Left renal pelvis (tissue), 4 donors: ENCODE data around the gene EIF4E2. TPM values are rescaled to one million over a fixed set of nuclear protein-coding genes. Genes with fewer than 3 reads are reported as not detected.
"Not testable (repeated sequence)": the region's sequence is repeated elsewhere in the genome, so short reads cannot be mapped to it uniquely, and the experiment has no call there.

Experiments
- DNase-seq, 4 donors: peaks; one replicate each; pipeline ENCODE4 v3.0.0-alpha.2; 2013; ENCODE audit warnings: low read depth in 4 of 4, low spot score in 3 of 4
- polyA plus RNA-seq, 4 donors: library from polyadenylated mRNA; unstranded; fragments of 120-200 nt; gene quantifications; one replicate each; pipeline ENCODE4 v1.2.1, GENCODE V29; 2013; ENCODE audit not compliant: insufficient read length in 4 of 4

EIF4E2 gene
- polyA plus RNA-seq, 4 donors = 96.4 to 110 (median 102) TPM

DNA sequence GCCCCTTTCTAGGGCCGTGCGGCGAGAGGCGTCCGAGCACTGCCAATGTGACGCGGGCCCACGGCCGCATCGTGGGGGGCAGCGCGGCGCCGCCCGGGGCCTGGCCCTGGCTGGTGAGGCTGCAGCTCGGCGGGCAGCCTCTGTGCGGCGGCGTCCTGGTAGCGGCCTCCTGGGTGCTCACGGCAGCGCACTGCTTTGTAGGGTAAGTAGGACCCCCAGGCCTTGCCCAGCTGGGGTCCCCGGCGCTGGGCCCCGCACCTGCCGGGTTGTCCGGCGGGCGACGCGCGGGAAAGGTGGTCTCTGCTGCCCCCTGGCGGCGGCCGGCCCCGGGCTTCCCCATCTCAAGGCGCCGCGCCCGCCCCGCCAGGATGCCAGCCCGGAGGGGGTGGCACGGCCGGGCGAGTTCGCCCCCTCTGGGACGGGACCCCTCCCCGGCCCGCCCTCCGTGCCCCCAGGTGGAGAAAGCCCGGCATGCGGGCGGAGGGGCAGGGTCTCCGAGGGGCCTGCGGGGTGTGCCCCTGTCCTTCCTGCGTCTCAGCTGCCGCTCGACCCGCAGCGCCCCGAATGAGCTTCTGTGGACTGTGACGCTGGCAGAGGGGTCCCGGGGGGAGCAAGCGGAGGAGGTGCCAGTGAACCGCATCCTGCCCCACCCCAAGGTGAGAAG lies 28.4 kb upstream of the EIF4E2 start:
- no peak for DNase-seq

DNA sequence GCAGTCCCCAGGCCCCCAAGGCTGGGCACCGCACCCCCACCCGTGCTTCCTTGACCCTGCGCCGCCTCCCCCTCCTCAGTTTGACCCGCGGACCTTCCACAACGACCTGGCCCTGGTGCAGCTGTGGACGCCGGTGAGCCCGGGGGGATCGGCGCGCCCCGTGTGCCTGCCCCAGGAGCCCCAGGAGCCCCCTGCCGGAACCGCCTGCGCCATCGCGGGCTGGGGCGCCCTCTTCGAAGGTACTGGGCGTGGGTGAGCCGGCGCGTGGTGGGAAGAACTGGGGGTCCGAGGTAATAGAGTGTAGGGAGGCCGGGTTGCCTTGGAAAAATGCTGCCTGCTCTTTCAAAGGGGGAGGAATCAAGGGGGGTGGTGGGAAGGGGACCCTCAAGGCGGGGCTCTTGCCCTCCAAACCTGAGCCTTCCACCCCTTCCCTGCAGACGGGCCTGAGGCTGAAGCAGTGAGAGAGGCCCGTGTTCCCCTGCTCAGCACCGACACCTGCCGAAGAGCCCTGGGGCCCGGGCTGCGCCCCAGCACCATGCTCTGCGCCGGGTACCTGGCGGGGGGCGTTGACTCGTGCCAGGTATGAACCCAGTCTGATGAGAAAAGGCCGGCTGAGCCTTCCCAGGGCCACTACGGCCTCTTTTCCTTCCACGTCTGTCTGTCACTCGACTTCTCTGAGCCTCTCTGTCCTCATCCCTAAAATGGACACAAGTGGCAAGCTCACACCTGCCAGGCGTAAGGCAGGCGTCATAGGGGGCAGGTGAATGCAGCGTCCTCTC lies 27.7 kb upstream of the EIF4E2 start:
- no peak for DNase-seq

DNA sequence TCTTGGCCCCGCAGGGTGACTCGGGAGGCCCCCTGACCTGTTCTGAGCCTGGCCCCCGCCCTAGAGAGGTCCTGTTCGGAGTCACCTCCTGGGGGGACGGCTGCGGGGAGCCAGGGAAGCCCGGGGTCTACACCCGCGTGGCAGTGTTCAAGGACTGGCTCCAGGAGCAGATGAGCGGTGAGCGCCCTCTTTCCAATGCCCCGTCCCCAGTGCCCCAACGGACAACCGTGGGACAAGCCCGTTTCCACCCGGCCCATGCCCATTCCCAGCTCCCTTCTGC lies 27.1 kb upstream of the EIF4E2 start:
- DNase-seq = no peak

DNA sequence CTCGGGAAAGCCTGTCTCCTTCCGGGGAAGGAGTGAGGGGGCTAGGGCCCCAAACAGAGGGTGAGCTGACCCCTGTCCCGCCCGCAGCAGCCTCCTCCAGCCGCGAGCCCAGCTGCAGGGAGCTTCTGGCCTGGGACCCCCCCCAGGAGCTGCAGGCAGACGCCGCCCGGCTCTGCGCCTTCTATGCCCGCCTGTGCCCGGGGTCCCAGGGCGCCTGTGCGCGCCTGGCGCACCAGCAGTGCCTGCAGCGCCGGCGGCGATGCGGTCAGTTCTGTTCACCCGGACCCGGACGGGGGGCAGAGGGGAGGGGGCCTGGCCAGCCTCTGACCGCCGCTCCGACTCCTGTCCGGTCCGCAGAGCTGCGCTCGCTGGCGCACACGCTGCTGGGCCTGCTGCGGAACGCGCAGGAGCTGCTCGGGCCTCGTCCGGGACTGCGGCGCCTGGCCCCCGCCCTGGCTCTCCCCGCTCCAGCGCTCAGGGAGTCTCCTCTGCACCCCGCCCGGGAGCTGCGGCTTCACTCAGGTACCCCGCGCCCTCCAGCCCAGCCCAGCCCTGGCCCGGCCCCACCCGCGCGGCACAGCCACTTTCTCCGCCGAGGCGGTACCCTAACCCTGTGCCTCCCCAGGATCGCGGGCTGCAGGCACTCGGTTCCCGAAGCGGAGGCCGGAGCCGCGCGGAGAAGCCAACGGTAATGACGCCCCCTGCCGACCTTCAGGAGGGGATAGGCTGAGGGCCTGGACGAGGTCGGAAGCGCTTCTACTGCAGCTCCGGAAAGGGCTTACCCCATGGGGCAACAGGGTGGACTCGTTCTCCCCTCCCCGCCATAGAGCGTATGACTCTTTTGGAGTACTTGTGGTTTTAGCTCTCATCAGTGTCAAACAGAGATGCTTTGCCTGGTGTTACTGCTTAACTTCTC lies 26.5 kb upstream of the EIF4E2 start:
- DNase-seq = no peak

DNA sequence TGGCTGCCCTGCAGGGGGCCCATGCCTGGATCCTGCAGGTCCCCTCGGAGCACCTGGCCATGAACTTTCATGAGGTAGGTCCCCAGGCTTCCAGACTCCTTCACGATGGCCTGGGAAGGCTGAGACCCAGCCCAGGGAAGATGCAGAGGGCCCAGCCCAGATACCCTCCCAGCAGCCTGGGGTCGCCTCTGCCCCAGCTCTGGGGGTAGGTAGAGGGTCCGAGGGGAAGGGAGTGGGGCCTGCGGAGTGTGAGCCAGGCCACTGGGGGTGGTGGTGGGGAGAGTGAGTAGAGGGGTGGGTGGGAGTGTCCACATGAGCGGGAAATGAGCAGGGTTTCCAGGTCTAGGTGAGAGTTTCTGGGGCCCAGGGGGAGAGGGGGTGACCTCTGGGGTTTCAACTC lies 25.7 kb upstream of the EIF4E2 start:
- DNase-seq = no peak

DNA sequence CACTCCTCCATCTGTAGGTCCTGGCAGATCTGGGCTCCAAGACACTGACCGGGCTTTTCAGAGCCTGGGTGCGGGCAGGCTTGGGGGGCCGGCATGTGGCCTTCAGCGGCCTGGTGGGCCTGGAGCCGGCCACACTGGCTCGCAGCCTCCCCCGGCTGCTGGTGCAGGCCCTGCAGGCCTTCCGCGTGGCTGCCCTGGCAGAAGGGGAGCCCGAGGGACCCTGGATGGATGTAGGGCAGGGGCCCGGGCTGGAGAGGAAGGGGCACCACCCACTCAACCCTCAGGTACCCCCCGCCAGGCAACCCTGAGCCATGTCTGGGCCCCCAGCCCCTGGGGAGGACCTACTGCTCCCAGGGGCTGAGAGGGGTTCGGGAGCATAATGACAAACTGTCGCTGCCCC lies 25.3 kb upstream of the EIF4E2 start:
- no peak for DNase-seq

DNA sequence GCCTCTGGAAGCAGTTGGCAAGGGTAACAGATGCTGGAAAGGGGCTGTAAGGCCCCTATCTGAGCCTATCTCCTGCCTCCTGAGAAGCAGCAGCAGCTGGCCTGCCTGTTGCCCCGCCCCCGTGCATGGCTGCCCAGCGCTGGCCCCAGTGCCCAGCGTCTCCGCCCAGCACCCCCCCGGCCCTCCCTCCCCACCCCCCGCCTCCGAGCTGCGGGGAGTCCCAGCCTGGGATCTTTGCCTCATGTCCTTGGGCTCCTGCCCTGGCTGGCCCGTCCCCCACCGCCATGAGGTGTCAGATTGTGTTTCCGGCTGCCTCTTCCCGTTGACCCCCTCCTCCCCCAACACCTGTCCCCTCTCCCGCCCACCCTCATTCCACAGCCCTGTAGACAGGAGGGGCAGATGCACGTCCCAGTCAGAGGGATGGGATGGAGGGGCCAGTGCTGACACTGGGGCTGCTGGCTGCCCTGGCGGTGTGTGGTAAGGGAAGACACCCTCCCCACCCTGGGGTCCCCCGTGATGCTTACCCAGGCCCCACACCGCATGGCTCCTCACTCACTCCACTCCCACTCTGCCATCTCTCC lies 24.6 kb upstream of the EIF4E2 start, which contains the start of gene CHRND:
TSS of gene CHRND (plus strand) at position 370 of the 581 bp plus-strand sequence. CDS start at position 426, 56 bp downstream.
- DNase-seq = no peak

DNA sequence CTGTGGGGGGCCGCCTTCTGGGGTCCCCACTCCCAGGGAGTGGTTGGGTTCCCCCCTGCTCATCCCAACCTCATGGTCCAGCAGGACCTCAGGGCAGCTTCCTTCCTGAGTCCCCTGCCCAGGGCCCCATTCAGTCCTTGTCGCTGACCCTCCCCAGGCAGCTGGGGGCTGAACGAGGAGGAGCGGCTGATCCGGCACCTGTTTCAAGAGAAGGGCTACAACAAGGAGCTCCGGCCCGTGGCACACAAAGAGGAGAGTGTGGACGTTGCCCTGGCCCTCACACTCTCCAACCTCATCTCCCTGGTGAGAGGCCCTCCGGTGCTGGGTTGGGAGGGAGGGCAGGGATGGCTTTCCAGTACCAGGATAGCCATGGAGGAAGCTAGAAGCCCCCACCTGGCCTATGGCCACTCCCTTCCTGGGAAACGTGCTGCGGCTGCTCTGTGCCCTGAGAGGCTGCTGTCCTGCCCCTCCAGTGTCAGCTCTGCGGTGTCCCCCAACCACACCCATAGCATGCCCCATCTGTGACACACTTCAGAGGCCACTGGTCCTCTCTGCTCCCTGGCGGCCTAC lies 24.0 kb upstream of the EIF4E2 start:
- DNase-seq = no peak

DNA sequence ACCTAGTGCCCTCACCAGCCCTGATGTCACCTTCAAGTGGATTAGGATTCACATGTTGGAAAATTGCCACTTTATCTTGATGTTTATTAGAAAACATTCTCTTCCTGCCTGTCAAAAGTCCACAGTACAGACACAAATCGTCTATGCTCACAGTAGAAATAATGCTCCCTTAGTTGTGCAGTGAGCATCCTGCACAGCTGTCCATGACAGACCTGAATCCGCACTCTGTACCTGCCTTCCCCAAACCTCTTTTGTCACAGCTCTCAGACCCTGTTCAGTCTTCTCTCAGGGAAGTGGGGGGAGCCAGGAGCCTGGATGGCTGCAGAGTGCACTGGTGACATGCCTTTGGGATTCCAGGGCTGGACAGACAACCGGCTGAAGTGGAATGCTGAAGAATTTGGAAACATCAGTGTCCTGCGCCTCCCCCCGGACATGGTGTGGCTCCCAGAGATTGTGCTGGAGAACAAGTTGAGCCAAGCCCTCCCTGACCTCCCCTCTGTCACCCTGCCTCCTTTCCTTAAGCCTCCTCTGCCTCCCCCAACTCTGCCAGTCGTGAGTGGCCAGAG lies 22.5 kb upstream of the EIF4E2 start:
- DNase-seq = no peak

DNA sequence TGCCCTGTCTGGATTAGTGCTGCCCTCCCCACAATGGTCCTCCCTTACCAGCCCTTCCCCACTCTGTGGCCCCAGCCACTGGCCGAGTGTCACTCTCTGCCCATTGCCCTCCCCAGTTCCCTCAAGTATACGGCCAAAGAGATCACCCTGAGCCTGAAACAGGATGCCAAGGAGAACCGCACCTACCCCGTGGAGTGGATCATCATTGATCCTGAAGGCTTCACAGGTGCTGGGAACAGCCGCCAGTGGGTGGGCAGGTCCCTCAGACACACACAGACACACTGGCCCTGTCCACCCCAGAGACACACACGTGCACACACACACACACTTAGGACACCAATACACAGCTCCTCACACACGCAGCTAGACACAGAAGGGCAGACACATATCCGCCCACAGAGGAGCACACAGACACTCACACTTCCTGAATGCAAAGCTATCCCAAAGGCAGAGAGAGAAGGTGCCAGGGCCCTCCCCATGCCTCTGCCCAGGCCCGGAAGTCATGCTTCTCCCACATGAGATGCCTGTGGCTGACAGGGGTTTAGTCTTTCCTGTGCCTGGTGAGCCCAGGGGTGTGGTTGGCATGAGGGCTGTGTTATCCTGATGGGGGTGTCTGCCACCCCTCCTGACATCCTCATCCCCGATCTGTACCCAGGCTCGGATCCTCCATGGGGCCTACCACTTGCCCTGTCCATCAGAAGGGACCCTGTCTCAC lies 21.6 kb upstream of the EIF4E2 start:
- no peak for DNase-seq

DNA sequence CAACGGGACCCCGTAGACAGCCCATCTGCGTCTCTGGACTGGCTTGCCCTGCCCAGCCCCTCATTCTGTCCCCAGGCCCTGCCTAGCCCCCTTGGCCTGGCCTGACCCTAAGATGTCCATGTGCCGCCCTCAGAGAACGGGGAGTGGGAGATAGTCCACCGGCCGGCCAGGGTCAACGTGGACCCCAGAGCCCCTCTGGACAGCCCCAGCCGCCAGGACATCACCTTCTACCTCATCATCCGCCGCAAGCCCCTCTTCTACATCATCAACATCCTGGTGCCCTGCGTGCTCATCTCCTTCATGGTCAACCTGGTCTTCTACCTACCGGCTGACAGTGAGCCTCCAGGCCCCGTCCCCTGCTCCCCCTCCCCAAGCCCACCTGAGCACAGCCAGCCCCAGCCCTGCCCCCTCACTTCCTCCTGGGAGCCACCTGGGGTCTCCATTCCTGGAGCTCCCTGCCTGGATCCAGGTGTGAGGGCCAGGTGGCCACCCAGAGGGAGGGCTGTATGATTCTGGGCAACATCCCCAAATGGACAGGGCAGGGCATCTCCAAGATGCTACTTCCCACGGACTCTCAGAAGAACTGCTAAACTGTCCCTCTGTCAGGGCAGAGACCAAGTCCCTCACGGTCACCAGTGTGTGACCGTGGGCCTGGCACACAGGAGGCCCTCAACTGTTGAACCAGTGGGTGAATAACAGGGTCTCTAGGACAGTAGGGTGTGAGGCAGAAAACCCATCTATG lies 20.5 kb upstream of the EIF4E2 start:
- DNase-seq = no peak

DNA sequence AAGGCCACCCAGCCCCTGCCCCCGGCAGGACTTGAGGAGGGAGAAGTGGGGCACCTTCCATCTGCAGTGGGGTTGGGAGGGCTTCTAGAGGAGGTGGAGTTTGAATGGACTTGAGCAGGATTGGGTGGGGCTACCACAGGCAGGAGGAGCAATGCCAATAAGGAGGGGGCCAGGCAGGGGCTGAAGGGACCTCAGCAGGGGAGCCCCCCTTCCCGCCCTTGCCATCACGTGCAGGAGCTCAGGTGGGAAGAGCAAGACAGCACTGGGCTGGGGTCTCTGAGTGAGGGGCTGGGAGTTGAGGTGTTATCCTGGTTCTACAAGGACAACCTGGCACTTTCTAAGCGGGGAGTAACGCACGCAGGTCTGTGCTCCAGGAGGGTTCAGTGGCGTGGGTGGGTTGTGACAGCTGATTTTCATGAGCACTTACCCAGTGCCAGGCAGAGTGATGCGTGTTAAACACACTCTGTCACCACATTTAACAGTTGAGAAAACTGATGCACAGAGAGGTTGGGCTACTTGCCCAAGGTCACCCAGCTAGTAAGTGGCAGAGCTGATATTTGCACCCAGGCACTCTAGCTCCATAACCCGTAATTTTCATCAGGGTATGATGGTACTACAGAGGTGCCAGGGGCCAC lies 19.7 kb upstream of the EIF4E2 start:
- no peak for DNase-seq

DNA sequence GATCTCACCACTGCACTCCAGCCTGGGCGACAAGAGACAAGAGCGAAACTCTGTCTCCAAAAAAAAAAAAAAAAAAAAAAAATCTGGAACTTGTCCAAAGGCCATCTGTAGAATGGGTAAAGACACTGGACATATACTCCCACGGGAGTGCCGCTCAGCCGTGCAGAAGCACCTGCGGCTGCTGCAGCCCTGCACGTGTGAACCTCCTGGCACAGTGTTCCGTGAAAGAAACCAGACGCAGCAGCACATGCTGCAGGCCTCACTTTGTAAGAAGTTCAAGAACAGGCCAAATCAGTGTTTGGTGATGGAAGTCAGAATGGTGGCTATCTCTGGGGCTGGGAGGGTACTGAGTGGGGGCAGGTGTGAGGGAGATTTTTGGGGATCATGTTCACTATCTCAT lies 18.1 kb upstream of the EIF4E2 start:
- no peak for DNase-seq

DNA sequence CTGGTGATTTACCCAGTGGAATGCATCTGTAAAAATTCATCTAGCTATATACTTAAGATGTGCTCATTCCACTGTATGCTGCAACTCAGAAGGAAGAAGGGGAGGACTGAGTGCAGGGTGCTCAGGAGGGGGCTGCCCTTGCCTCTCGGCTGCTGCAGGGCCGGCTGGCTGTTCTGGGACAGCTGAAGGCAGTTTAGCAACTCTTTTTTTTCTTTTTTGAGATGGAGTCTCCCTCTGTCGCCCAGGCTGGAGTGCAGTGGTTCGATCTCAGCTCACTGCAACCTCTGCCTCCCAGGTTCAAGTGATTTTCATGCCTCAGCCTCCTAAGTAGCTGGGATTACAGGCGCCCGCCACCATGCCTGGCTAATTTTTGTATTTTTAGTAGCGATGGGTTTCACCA lies 17.7 kb upstream of the EIF4E2 start:
- DNase-seq = not testable (repeated sequence)

DNA sequence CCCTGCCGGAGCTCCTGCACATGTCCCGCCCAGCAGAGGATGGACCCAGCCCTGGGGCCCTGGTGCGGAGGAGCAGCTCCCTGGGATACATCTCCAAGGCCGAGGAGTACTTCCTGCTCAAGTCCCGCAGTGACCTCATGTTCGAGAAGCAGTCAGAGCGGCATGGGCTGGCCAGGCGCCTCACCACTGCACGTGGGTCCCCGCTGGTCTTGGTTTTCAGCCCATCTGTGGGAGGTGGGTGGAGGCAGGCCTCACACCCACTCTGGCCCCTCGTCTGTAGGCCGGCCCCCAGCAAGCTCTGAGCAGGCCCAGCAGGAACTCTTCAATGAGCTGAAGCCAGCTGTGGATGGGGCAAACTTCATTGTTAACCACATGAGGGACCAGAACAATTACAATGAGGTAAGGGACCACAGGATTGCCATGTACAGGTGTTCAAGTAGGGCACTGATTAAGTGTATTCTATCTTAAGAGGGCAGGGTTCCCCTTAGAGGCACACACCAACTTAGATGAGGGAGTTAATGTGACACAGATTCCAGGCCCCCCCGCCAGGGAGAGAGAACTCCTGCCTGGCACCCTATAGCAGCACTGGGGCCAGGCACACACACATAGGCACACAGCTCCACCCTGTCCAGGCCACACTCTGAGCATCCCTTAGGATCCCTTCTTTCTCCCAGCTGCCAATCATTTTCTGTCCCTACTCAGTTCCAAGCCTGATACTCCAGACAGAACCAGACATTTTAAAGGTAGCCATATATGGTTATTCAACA lies 16.4 kb upstream of the EIF4E2 start:
- DNase-seq = no peak

DNA sequence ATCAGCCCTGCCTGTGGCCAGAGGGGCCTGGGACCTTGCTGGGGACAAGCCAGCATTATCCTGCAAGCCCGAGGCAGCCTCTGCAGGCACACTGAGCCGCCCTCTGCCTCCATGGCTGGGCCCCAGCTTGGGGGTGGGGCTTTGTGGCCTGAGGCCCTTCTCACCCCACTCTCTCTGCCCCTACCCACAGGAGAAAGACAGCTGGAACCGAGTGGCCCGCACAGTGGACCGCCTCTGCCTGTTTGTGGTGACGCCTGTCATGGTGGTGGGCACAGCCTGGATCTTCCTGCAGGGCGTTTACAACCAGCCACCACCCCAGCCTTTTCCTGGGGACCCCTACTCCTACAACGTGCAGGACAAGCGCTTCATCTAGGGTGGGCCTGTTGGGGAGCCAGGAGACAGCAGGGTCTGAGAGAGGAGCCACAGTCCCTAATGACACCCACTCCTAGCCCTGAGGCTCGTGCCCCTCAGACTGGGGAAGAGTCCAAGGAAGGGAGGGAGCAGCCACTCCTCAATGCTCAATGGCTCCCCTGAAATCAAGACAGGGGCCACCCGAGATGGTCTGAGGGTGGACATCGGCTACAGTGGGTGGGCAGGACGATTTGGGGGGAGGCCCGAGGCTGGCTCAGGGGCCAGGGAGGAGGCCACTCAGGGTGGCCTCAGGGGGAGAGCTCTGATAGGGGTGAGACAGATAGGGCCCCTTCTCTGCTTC lies 15.4 kb upstream of the EIF4E2 start:
- no peak for DNase-seq
